DOHH2 (cell line): ENCODE results near the gene MACROD1.

Experiments used
- EZH2phosphoT487 ChIP-seq: fragments of 200-600 bp; sonication (generic); IDR thresholded peaks from 2 replicates; pipeline ENCODE4 v1.6.1; 2017; ENCODE audit warnings: borderline replicate concordance, mild to moderate bottlenecking, antibody characterized with exemption, low read length, moderate library complexity, mixed read lengths
- TF ChIP-seq, protein P1 (sequence below): fragments of 200-600 bp; sonication (generic); IDR thresholded peaks from one replicate; pipeline ENCODE4 v1.5.1; 2014; ENCODE audit warnings: antibody characterized with exemption, mild to moderate bottlenecking, low read depth, low read length; ENCODE audit not compliant: poor library complexity, severe bottlenecking

DNA sequence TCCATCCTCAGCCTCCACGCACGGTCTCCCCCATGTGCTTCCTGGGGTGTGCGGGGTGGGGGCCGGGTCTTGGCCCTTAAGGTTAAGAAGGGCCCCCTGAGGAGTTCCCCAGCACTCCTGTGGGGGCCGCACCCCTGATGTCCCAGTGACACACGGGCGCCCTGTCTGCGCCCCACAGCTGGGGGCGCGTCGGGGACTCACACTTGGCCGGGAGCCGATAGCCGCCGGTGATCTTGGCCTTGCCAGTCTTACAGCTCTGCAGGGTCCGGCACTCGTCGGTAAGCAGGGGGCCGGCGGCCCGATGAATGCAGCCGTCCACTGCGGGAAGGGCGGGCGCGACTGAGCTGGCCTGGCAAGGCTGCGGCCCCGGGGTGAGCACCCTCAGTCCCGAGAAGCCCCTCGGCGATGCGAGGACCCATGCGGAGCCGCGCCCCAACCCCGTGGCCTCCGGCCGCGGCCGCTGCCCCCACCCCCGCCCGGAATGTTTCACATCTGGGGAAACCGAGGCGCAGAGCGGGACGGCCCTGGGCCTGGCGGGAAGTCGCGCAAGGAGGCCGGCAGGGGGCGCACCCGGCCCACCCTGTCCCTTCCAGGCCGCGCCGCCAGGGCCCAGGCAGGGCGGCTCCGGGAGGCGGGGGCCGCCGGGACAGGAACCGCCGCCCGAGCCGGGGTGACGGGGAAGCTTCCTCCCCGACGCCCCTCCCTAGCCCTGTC, 165.7 kb downstream of the MACROD1 start:
- TF ChIP-seq, protein P1, sequence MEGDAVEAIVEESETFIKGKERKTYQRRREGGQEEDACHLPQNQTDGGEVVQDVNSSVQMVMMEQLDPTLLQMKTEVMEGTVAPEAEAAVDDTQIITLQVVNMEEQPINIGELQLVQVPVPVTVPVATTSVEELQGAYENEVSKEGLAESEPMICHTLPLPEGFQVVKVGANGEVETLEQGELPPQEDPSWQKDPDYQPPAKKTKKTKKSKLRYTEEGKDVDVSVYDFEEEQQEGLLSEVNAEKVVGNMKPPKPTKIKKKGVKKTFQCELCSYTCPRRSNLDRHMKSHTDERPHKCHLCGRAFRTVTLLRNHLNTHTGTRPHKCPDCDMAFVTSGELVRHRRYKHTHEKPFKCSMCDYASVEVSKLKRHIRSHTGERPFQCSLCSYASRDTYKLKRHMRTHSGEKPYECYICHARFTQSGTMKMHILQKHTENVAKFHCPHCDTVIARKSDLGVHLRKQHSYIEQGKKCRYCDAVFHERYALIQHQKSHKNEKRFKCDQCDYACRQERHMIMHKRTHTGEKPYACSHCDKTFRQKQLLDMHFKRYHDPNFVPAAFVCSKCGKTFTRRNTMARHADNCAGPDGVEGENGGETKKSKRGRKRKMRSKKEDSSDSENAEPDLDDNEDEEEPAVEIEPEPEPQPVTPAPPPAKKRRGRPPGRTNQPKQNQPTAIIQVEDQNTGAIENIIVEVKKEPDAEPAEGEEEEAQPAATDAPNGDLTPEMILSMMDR = peak; percentile 68
- TF ChIP-seq EZH2phosphoT487 = no peak
